GM23338 (cell line): ENCODE data around the gene S100P. TPM values are rescaled to one million over a fixed set of nuclear protein-coding genes. Genes with fewer than 3 reads are reported as not detected.

Source experiments
- ATAC-seq: fragments of 200-7000 bp; cut with Tn5 transposase; 3 replicates; pipeline ENCODE4 v1.9.1; 2020
- DNase-seq: peaks from one replicate; pipeline ENCODE4 v3.0.0-alpha.2; 2015; ENCODE audit warnings: low spot score
- H2AFZ ChIP-seq: fragments of 200-600 bp; sonication (generic); 2 replicates; pipeline ENCODE4 v1.8.0; 2016; ENCODE audit warnings: antibody characterized with exemption, mild to moderate bottlenecking, moderate library complexity
- H3F3A ChIP-seq: fragments of 200-600 bp; sonication (generic); replicated peaks from 2 replicates; pipeline ENCODE4 v1.8.0; 2017; ENCODE audit warnings: antibody characterized with exemption, mixed run types, low read depth
- H3K27ac ChIP-seq: fragments of 200-600 bp; sonication (generic); 2 replicates; pipeline ENCODE4 v1.6.1; 2016; ENCODE audit warnings: low read depth
- H3K27me3 ChIP-seq: fragments of 200-600 bp; sonication (generic); 2 replicates; pipeline ENCODE4 v1.8.0; 2016; ENCODE audit warnings: mild to moderate bottlenecking, mixed run types, moderate library complexity; ENCODE audit not compliant: insufficient read depth
- H3K36me3 ChIP-seq: fragments of 200-600 bp; sonication (generic); 2 replicates; pipeline ENCODE4 v1.8.0; 2016; ENCODE audit warnings: mild to moderate bottlenecking; ENCODE audit not compliant: insufficient read depth
- H3K4me1 ChIP-seq: fragments of 200-600 bp; sonication (generic); 2 replicates; pipeline ENCODE4 v1.8.0; 2016; ENCODE audit warnings: mild to moderate bottlenecking, moderate library complexity; ENCODE audit not compliant: insufficient read depth
- H3K4me2 ChIP-seq: fragments of 200-600 bp; sonication (generic); 2 replicates; pipeline ENCODE4 v1.7.1; 2017; ENCODE audit warnings: mixed run types
- H3K4me3 ChIP-seq: fragments of 200-600 bp; sonication (generic); 2 replicates; pipeline ENCODE4 v1.6.1; 2016; ENCODE audit warnings: mixed run types
- H3K79me2 ChIP-seq: fragments of 200-600 bp; sonication (generic); replicated peaks from 2 replicates; pipeline ENCODE4 v1.8.0; 2017; ENCODE audit warnings: mild to moderate bottlenecking; ENCODE audit not compliant: insufficient read depth
- H3K9me2 ChIP-seq: fragments of 200-600 bp; sonication (generic); 2 replicates; pipeline ENCODE4 v1.8.0; 2017; ENCODE audit not compliant: insufficient read depth
- H4K20me1 ChIP-seq: fragments of 200-600 bp; sonication (generic); replicated peaks from 2 replicates; pipeline ENCODE4 v1.8.0; 2017; ENCODE audit warnings: mild to moderate bottlenecking; ENCODE audit not compliant: insufficient read depth
- H3K27ac Mint-ChIP-seq: 2 replicates; pipeline ENCODE4 v1.8.0; 2020; ENCODE audit warnings: inconsistent platforms, mild to moderate bottlenecking, moderate library complexity, mixed read lengths
- H3K27me3 Mint-ChIP-seq: 3 replicates; pipeline ENCODE4 v1.8.0; 2022; ENCODE audit warnings: low read depth, mild to moderate bottlenecking, moderate library complexity, mixed read lengths, inconsistent platforms; ENCODE audit not compliant: insufficient read depth, poor library complexity
- H3K36me3 Mint-ChIP-seq: 3 replicates; pipeline ENCODE4 v1.8.0; 2021; ENCODE audit warnings: low read depth, mild to moderate bottlenecking, inconsistent platforms, moderate library complexity, mixed read lengths
- H3K4me1 Mint-ChIP-seq: 3 replicates; pipeline ENCODE4 v1.8.0; 2020; ENCODE audit warnings: mild to moderate bottlenecking, inconsistent platforms, mixed read lengths
- H3K4me3 Mint-ChIP-seq: 3 replicates; pipeline ENCODE4 v1.8.0; 2021; ENCODE audit warnings: moderate library complexity, mild to moderate bottlenecking, inconsistent platforms, mixed read lengths
- H3K9me3 Mint-ChIP-seq: 3 replicates; pipeline ENCODE4 v1.8.0; 2020; ENCODE audit warnings: moderate library complexity, mild to moderate bottlenecking, inconsistent platforms, mixed read lengths
- CREB1 ChIP-seq: fragments of 250-450 bp; sonication (Bioruptor Pico); IDR thresholded peaks from 2 replicates; pipeline ENCODE4 v1.5.0; 2020; ENCODE audit warnings: low read depth, mild to moderate bottlenecking, moderate library complexity
- ETS1 ChIP-seq: IDR thresholded peaks from 2 replicates; pipeline ENCODE4 v1.6.1; 2016; ENCODE audit warnings: antibody characterized with exemption
- EZH2 ChIP-seq: fragments of 200-600 bp; sonication (generic); IDR thresholded peaks from one replicate; pipeline ENCODE4 v1.8.0; 2017; ENCODE audit warnings: antibody characterized with exemption, mild to moderate bottlenecking, low read depth; ENCODE audit not compliant: unreplicated experiment
- EZH2phosphoT487 ChIP-seq: fragments of 200-600 bp; sonication (generic); IDR thresholded peaks from one replicate; pipeline ENCODE4 v1.8.1; 2018; ENCODE audit warnings: antibody characterized with exemption; ENCODE audit not compliant: unreplicated experiment
- JUNB ChIP-seq: IDR thresholded peaks from one replicate; pipeline ENCODE4 v1.6.1; 2016; ENCODE audit warnings: antibody characterized with exemption; ENCODE audit not compliant: unreplicated experiment
- POLR2AphosphoS5 ChIP-seq: IDR thresholded peaks from 2 replicates; pipeline ENCODE4 v1.6.1; 2016; ENCODE audit warnings: antibody characterized with exemption, low read depth
- REST ChIP-seq: IDR thresholded peaks from one replicate; pipeline ENCODE4 v1.6.1; 2018; ENCODE audit warnings: antibody characterized with exemption; ENCODE audit not compliant: unreplicated experiment
- STAT1 ChIP-seq: IDR thresholded peaks from one replicate; pipeline ENCODE4 v1.6.1; 2016; ENCODE audit warnings: antibody characterized with exemption; ENCODE audit not compliant: unreplicated experiment
- ZNF114 ChIP-seq: fragments of 250-450 bp; sonication (Bioruptor Pico); IDR thresholded peaks from 2 replicates; pipeline ENCODE4 v1.5.0; 2020; ENCODE audit warnings: mild to moderate bottlenecking, moderate library complexity
- ZNF331 ChIP-seq: fragments of 250-450 bp; sonication (Bioruptor Pico); IDR thresholded peaks from 2 replicates; pipeline ENCODE4 v1.5.0; 2020; ENCODE audit warnings: low read depth, mild to moderate bottlenecking, moderate library complexity
- polyA plus RNA-seq: library from polyadenylated mRNA; unstranded; fragments of >200 nt; fragmentation: Nextera tagmentation; extraction: Ambion mirVana; gene quantifications from 2 replicates; pipeline ENCODE4 v1.2.1, GENCODE V29; 2016
- total RNA-seq: library from RNA; depleted of rRNA; stranded (reverse); fragments of >200 nt; shearing (Covaris generic); gene quantifications from 2 replicates; pipeline ENCODE4 v1.2.3, GENCODE V29; 2014

S100P gene
- total and polyA plus RNA-seq, 2 experiments from 2014 or later = 0.32 TPM; not detected in 1

GRCh38 chr4:6739920-6740319 lies 46.2 kb downstream of the S100P start:
- no peak overlapping the region for H2AFZ ChIP-seq
- H4K20me1 ChIP-seq = no peaks in the 10 kb centered on the region
- Mint-ChIP-seq H3K36me3 (no peaks in the 10 kb centered on the region), H3K9me3 (peaks cover 9% of the 10 kb centered on the region; the same call in 1 of the 3 replicates), H3K27ac (no peak overlapping the region), H3K27me3 (peaks cover 3% of the 10 kb centered on the region), H3K4me1 (no peaks in the 10 kb centered on the region), H3K4me3 (no peak overlapping the region)
- H3K27me3 ChIP-seq = no peaks in the 10 kb centered on the region
- no peaks in the 10 kb centered on the region for H3K9me2 ChIP-seq
- DNase-seq = no peak
- H3K36me3 ChIP-seq = no peaks in the 10 kb centered on the region
- no peaks in the 10 kb centered on the region for H3K79me2 ChIP-seq
- TF ChIP-seq ETS1 (no peak), REST (no peak), EZH2 (no peak), ZNF331 (CRISPR knock-in tag) (no peak), CREB1 (CRISPR knock-in tag) (no peak), POLR2AphosphoS5 (no peak), JUNB (no peak)
- no peak overlapping the region for H3K27ac ChIP-seq
- no peak overlapping the region for H3K4me2 ChIP-seq
- no peaks in the 10 kb centered on the region for H3F3A ChIP-seq
- no peaks in the 10 kb centered on the region for H3K4me1 ChIP-seq
- H3K4me3 ChIP-seq = no peak overlapping the region
- no peak for ATAC-seq

GRCh38 chr4:6740347-6740746 lies 46.7 kb downstream of the S100P start:
- no peaks in the 10 kb centered on the region for H4K20me1 ChIP-seq
- H3K4me3 Mint-ChIP-seq = no peak overlapping the region
- no peak overlapping the region for H2AFZ ChIP-seq
- ATAC-seq = no peak
- no peak overlapping the region for H3K4me2 ChIP-seq
- no peak overlapping the region for H3K4me3 ChIP-seq
- no peak overlapping the region for H3K27ac Mint-ChIP-seq
- H3K4me1 Mint-ChIP-seq = no peaks in the 10 kb centered on the region
- no peaks in the 10 kb centered on the region for H3F3A ChIP-seq
- H3K4me1 ChIP-seq = no peaks in the 10 kb centered on the region
- peaks cover 3% of the 10 kb centered on the region for H3K27me3 Mint-ChIP-seq
- TF ChIP-seq EZH2phosphoT487 (no peak), CREB1 (CRISPR knock-in tag) (no peak), ZNF114 (CRISPR knock-in tag) (no peak), STAT1 (no peak), ETS1 (no peak), ZNF331 (CRISPR knock-in tag) (no peak), POLR2AphosphoS5 (no peak)
- no peaks in the 10 kb centered on the region for H3K36me3 ChIP-seq
- no peak for DNase-seq
- peaks cover 9% of the 10 kb centered on the region; the same call in 1 of the 3 replicates for H3K9me3 Mint-ChIP-seq
- no peaks in the 10 kb centered on the region for H3K79me2 ChIP-seq
- no peaks in the 10 kb centered on the region for H3K27me3 ChIP-seq
- H3K27ac ChIP-seq = no peak overlapping the region
- no peaks in the 10 kb centered on the region for H3K9me2 ChIP-seq
- H3K36me3 Mint-ChIP-seq = no peaks in the 10 kb centered on the region
